Neural cell (in vitro differentiated cells): Measurements from ENCODE around the gene SORD.

Experiments used
- POLR2AphosphoS5 ChIP-seq: IDR thresholded peaks from 2 replicates; pipeline ENCODE4 v1.6.1; 2012
- TF ChIP-seq, protein P1 (sequence below): fragments of 450-650 bp; IDR thresholded peaks from 2 replicates; pipeline ENCODE4 v1.5.1; 2014; ENCODE audit warnings: antibody characterized with exemption, mild to moderate bottlenecking, moderate library complexity; ENCODE audit not compliant: poor library complexity, severe bottlenecking

DNA sequence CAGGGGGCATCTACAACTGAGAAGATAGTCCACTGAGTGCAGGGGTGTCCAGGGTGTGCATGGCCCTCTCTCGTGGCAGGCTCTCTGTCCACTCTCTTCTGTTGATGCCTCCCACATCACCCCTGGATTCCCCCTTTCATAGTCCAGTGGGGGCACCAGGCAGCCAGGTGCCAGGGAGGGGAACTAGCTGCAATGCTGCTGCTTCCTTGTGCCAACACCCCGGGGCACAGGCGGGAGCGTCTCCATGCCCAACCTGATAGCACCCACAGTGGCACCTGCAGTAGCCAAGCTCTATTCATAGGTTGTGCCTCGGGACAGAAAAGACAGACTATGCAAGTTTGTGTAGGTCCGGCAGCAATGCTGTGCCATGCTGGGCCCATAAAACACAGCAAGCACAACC lies 79.2 kb downstream of the SORD start:
- TF ChIP-seq, protein P1, sequence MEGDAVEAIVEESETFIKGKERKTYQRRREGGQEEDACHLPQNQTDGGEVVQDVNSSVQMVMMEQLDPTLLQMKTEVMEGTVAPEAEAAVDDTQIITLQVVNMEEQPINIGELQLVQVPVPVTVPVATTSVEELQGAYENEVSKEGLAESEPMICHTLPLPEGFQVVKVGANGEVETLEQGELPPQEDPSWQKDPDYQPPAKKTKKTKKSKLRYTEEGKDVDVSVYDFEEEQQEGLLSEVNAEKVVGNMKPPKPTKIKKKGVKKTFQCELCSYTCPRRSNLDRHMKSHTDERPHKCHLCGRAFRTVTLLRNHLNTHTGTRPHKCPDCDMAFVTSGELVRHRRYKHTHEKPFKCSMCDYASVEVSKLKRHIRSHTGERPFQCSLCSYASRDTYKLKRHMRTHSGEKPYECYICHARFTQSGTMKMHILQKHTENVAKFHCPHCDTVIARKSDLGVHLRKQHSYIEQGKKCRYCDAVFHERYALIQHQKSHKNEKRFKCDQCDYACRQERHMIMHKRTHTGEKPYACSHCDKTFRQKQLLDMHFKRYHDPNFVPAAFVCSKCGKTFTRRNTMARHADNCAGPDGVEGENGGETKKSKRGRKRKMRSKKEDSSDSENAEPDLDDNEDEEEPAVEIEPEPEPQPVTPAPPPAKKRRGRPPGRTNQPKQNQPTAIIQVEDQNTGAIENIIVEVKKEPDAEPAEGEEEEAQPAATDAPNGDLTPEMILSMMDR: no peak
- no peak for TF ChIP-seq POLR2AphosphoS5
